C4-2B (cell line): Measurements from ENCODE around the gene CST7.

Experiments used
- ZFX ChIP-seq: fragments of 450-650 bp; IDR thresholded peaks from 2 replicates; pipeline ENCODE4 v1.6.1; 2017
- TF ChIP-seq, protein P1 (sequence below): fragments of 450-650 bp; conservative IDR thresholded peaks from 2 replicates; pipeline ENCODE4 v1.5.1; 2017; ENCODE audit warnings: mild to moderate bottlenecking

DNA sequence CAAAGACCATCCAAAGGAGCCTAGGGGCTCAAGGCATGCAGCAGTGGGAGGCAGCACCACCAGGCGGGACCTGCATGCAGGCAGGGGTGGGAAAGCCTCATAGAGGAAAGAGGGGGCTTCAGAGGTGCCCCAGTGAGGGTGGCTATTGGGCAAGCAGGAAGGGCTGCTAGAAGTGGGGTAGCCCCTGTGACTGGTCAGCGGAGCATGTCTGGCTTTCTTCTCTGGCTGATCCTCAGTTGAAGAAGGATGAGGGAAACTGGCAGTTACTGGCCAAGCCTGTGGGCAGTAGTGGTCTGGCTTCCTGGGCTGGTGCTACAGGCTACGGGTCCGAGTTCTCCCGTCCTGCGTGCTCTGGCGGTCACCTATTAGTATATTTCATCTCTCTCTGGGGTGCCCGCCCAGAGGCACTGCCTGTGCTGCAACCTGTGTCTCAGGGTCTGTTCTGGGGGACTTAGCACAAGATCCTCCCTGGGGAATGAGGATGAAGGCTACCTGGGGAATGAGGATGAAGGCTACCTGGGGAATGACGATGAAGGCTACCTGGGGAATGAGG lies 35.9 kb upstream of the CST7 start:
- TF ChIP-seq, protein P1, sequence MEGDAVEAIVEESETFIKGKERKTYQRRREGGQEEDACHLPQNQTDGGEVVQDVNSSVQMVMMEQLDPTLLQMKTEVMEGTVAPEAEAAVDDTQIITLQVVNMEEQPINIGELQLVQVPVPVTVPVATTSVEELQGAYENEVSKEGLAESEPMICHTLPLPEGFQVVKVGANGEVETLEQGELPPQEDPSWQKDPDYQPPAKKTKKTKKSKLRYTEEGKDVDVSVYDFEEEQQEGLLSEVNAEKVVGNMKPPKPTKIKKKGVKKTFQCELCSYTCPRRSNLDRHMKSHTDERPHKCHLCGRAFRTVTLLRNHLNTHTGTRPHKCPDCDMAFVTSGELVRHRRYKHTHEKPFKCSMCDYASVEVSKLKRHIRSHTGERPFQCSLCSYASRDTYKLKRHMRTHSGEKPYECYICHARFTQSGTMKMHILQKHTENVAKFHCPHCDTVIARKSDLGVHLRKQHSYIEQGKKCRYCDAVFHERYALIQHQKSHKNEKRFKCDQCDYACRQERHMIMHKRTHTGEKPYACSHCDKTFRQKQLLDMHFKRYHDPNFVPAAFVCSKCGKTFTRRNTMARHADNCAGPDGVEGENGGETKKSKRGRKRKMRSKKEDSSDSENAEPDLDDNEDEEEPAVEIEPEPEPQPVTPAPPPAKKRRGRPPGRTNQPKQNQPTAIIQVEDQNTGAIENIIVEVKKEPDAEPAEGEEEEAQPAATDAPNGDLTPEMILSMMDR, result no peak
- no peak for TF ChIP-seq ZFX
